ENCODE measurements around the gene LCN12. TPM values are rescaled to one million over a fixed set of nuclear protein-coding genes. Genes with fewer than 3 reads are reported as not detected.

The LCN12 gene
- polyA plus RNA-seq, 3 donors = 0.29 TPM; not detected in 2

DNA sequence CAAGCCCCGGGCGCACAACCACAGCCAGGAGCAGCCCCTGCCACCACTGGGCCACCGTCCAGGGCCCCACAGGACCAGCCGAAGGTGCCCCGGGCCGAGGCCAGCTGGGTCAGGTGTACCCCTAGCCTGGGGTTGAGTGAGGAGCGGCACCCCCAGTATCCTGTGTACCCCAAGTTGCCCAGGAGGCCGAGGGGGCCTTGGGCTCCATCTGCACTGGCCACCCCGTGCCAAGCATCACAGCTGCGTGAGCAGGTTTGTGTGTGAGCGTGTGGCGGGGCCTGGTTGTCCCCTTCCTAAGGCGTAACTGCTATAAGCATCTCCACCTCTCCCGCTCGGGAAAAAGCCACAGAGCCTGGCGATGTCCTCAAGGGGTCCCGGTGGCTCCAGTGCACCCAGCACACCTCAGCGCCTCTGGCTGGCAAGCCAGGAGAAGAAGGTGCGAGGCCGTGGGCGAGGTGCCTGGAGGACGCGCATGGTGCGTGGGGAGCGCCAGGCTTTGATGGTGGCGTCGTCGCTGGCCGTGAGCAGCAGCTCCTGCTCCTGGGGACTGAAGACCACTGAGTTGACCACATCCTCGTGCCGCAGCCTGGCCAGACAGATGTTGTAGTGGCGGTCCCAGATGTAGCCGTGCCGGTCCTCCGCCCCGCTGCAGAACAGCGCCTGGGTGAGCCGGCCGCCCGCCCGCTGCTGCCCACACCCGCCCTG, 11.4 kb upstream of the LCN12 start:
- 98% methylated on average over 38 of the region's 42 CpGs for WGBS (ENCODE audit: insufficient coverage)
- H3K4me1 ChIP-seq (ENCODE audit: control insufficient read depth in 1 of 2, insufficient read depth in 2 of 2, low read length in 2 of 2) = peaks cover 14 to 24% of the 10 kb centered on the region in 2 donors
- H3K4me3 Mint-ChIP-seq = no peak overlapping the region

More for the DNA sequence above, 11.4 kb upstream of the LCN12 start:
- H3K36me3 Mint-ChIP-seq = peaks cover 26 to 47% of the 10 kb centered on the region in 2 donors
- TF ChIP-seq, protein P1, sequence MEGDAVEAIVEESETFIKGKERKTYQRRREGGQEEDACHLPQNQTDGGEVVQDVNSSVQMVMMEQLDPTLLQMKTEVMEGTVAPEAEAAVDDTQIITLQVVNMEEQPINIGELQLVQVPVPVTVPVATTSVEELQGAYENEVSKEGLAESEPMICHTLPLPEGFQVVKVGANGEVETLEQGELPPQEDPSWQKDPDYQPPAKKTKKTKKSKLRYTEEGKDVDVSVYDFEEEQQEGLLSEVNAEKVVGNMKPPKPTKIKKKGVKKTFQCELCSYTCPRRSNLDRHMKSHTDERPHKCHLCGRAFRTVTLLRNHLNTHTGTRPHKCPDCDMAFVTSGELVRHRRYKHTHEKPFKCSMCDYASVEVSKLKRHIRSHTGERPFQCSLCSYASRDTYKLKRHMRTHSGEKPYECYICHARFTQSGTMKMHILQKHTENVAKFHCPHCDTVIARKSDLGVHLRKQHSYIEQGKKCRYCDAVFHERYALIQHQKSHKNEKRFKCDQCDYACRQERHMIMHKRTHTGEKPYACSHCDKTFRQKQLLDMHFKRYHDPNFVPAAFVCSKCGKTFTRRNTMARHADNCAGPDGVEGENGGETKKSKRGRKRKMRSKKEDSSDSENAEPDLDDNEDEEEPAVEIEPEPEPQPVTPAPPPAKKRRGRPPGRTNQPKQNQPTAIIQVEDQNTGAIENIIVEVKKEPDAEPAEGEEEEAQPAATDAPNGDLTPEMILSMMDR (IDR thresholded peaks at IDR 0.05) = no peak
- Histone ChIP-seq H2AFZ (ENCODE audit: insufficient read depth, low read depth, low read length, poor library complexity, severe bottlenecking) (no peak overlapping the region), H3K4me2 (replicated peaks; ENCODE audit: extremely low read depth, low read length, poor library complexity, severe bottlenecking) (no peak overlapping the region), H3K79me2 (ENCODE audit: insufficient read depth, low read length) (peaks cover 20% of the 10 kb centered on the region), H4K20me1 (ENCODE audit: insufficient read depth, low read length) (peaks cover 49% of the 10 kb centered on the region), H3K27me3 (ENCODE audit: control insufficient read depth in 2 of 2, insufficient read depth in 2 of 2, low read length in 2 of 2) (no peaks in the 10 kb centered on the region), H3K9me3 (replicated peaks in 1 of 2; ENCODE audit: control insufficient read depth in 1 of 2, insufficient read depth in 1 of 2, low read length in 2 of 2) (no peaks in the 10 kb centered on the region), H3K4me3 (replicated peaks in 1 of 3; ENCODE audit: low read depth in 2 of 3, low read length in 3 of 3) (no peak overlapping the region), H3K27ac (ENCODE audit: low read depth in 1 of 2, low read length in 2 of 2) (no peak overlapping the region), H3K36me3 (replicated peaks in 1 of 2; ENCODE audit: control insufficient read depth in 1 of 2, insufficient read depth in 2 of 2, low read length in 2 of 2) (peaks cover 39 to 48% of the 10 kb centered on the region in 2 donors), H3K9ac (ENCODE audit: insufficient read depth, low read length, poor library complexity, severe bottlenecking) (no peak overlapping the region)
- H3K27me3 Mint-ChIP-seq (ENCODE audit: low read depth in 3 of 3) = peaks cover 0 to 6% (median 0%) of the 10 kb centered on the region in 3 donors
- H3K4me1 Mint-ChIP-seq = peaks cover 18% of the 10 kb centered on the region
- peaks cover 0 to 3% (median 0%) of the 10 kb centered on the region in 7 donors for H3K9me3 Mint-ChIP-seq
- intact Hi-C loops (cut with micrococcal nuclease) = loop anchor here (10.0 kb wide), 3 partner anchors 94 to 136 kb away; partner anchors contain the start of genes AJM1 (in 1 of the 2), FUT7 (in 1 of the 2), PHPT1 (in 1 of the 2) and RABL6 (in 1 of the 2)
- H3K27ac Mint-ChIP-seq = no peak overlapping the region
- no peak for DNase-seq
